Endothelial cell of umbilical vein (primary cell): ENCODE data around the gene MRPS34. TPM values are rescaled to one million over a fixed set of nuclear protein-coding genes. Genes with fewer than 3 reads are reported as not detected.

Source experiments
- BruUV-seq: library from RNA; stranded (reverse); fragments of 400-500 nt; replicated peaks from 2 replicates; lab custom pipeline; 2021; lab: Mats Ljungman, UMichigan
- CTCF ChIA-PET: fragments of 300-600, 350-600 bp; sonication (Branson Sonifier 250); formaldehyde crosslinking; loops from one replicate; lab custom pipeline; 2021; ENCODE audit warnings: antibody characterized with exemption, inconsistent platforms; lab: Charles Lee
- POLR2A ChIA-PET: fragments of 300-600, 350-600 bp; sonication (Branson Sonifier 250); formaldehyde crosslinking; loops from one replicate; lab custom pipeline; 2021; ENCODE audit warnings: antibody characterized with exemption, inconsistent platforms; lab: Charles Lee
- DNase-seq: peaks from one replicate; pipeline ENCODE4 v3.0.0-alpha.2; 2011; ENCODE audit warnings: low read depth, low spot score
- FAIRE-seq: peaks from 2 replicates; lab custom pipeline; 2011; peaks lifted over from hg19 to GRCh38; lab: Jason Lieb, UNC
- H2AFZ ChIP-seq: 2 replicates; pipeline ENCODE4 v1.6.0; 2012; ENCODE audit warnings: low read depth, low read length, control low read depth, inconsistent platforms
- H3K27ac ChIP-seq: 2 replicates; pipeline ENCODE4 v1.5.1; 2011; ENCODE audit warnings: low read depth, mild to moderate bottlenecking, control low read depth, low read length, moderate library complexity; ENCODE audit not compliant: insufficient read depth
- H3K27me3 ChIP-seq, 2 experiments: 2 replicates each; pipeline versions ENCODE4 v1.6.0 to v1.6.1; 2011; ENCODE audit warnings: low read length in 2 of 2, mixed read lengths in 1 of 2; ENCODE audit not compliant: control insufficient read depth in 2 of 2, insufficient read depth in 2 of 2
- H3K36me3 ChIP-seq, 2 experiments: 2 replicates in 1 of 2; 3 replicates in 1 of 2; pipeline ENCODE4 v1.5.1; 2011; ENCODE audit warnings: low read length in 2 of 2, mild to moderate bottlenecking in 1 of 2, moderate library complexity in 1 of 2; ENCODE audit not compliant: control insufficient read depth in 2 of 2, insufficient read depth in 2 of 2; ENCODE audit errors: extremely low read depth in 1 of 2
- H3K4me1 ChIP-seq: 3 replicates; pipeline ENCODE4 v1.5.1; 2011; ENCODE audit warnings: mild to moderate bottlenecking, low read length; ENCODE audit not compliant: control insufficient read depth, insufficient read depth; ENCODE audit errors: extremely low read depth
- H3K4me2 ChIP-seq: 2 replicates; pipeline ENCODE4 v1.6.1; 2011; ENCODE audit warnings: low read length, control low read depth, mixed read lengths; ENCODE audit not compliant: insufficient read depth
- H3K4me3 ChIP-seq, 3 experiments: fragments of 200-600 bp in 1 of 3; sonication (generic), shearing (Covaris generic) in 1 of 3; replicated peaks in 1 of 3; 2 replicates each; pipeline ENCODE4 v1.5.1; 2011 to 2016; ENCODE audit warnings: control low read depth in 3 of 3, low read length in 3 of 3, mild to moderate bottlenecking in 2 of 3, inconsistent platforms in 1 of 3, low read depth in 1 of 3, moderate library complexity in 1 of 3; ENCODE audit not compliant: insufficient read depth in 1 of 3
- H3K79me2 ChIP-seq: 2 replicates; pipeline ENCODE4 v1.6.0; 2012; ENCODE audit warnings: low read length, inconsistent platforms; ENCODE audit not compliant: control insufficient read depth, insufficient read depth
- H3K9ac ChIP-seq: replicated peaks from 2 replicates; pipeline ENCODE3; 2011; ENCODE audit warnings: low read length, control low read depth; ENCODE audit not compliant: insufficient read depth; ENCODE audit errors: extremely low read depth
- H3K9me1 ChIP-seq: replicated peaks from 3 replicates; pipeline ENCODE4 v1.6.0; 2011; ENCODE audit warnings: mild to moderate bottlenecking, low read length; ENCODE audit not compliant: control insufficient read depth, insufficient read depth; ENCODE audit errors: extremely low read depth
- H3K9me3 ChIP-seq: replicated peaks from 2 replicates; pipeline ENCODE4 v1.5.1; 2012; ENCODE audit warnings: low read length, inconsistent platforms; ENCODE audit not compliant: control insufficient read depth, insufficient read depth
- H4K20me1 ChIP-seq: replicated peaks from 2 replicates; pipeline ENCODE3; 2011; ENCODE audit warnings: mild to moderate bottlenecking, low read length; ENCODE audit not compliant: control insufficient read depth, insufficient read depth; ENCODE audit errors: extremely low read depth
- EZH2 ChIP-seq: IDR thresholded peaks from 2 replicates; pipeline ENCODE4 v1.6.1; 2012; ENCODE audit warnings: borderline replicate concordance, low read depth, mild to moderate bottlenecking, moderate library complexity, low read length, inconsistent platforms; ENCODE audit not compliant: severe bottlenecking
- FOS ChIP-seq: IDR thresholded peaks from 2 replicates; pipeline ENCODE4 v1.6.1; 2011; ENCODE audit warnings: mild to moderate bottlenecking, low read length, moderate library complexity, borderline replicate concordance; ENCODE audit not compliant: insufficient read depth
- GATA2 ChIP-seq: IDR thresholded peaks from 2 replicates; pipeline ENCODE4 v1.7.0; 2011; ENCODE audit warnings: low read depth, mild to moderate bottlenecking, moderate library complexity, mixed read lengths, low read length; ENCODE audit not compliant: insufficient read length, insufficient read depth
- JUN ChIP-seq: IDR thresholded peaks from 2 replicates; pipeline ENCODE4 v1.6.1; 2011; ENCODE audit warnings: borderline replicate concordance, low read depth; ENCODE audit not compliant: insufficient read length, insufficient read depth
- MYC ChIP-seq: IDR thresholded peaks from one replicate; pipeline ENCODE4 v1.6.1; 2011; ENCODE audit warnings: mild to moderate bottlenecking, low read depth, low read length
- POLR2A ChIP-seq: IDR thresholded peaks from 2 replicates; pipeline ENCODE4 v1.6.1; 2012; ENCODE audit warnings: low read depth, mild to moderate bottlenecking, control low read depth, low read length
- POLR2AphosphoS5 ChIP-seq: IDR thresholded peaks from 2 replicates; pipeline ENCODE4 v1.6.1; 2012; ENCODE audit warnings: low read depth, mild to moderate bottlenecking, control low read depth, low read length, moderate library complexity; ENCODE audit not compliant: insufficient read depth
- dilution Hi-C: fragments of 300-500 bp; cut with MboI; formaldehyde crosslinking; loops from one replicate; pipeline ENCODE4 v1.15.0; 2019; ENCODE audit warnings: low sequenced_read_pairs; ENCODE audit not compliant: extremely low pct_ligation_motif_present
- intact Hi-C: fragments of 100-400 bp; cut with micrococcal nuclease; formaldehyde crosslinking; loops from one replicate; pipeline ENCODE4 v1.10.0; 2022
- polyA plus RNA-seq, 4 experiments: library from polyadenylated mRNA; depleted of rRNA in 3 of 4; stranded (reverse) in 3 of 4; unstranded in 1 of 4; fragments of >200 nt; gene quantifications; 2 replicates each; pipeline versions ENCODE4 v1.2.1 to v1.2.3, GENCODE V29; 2011 to 2012; ENCODE audit warnings: missing spikeins in 1 of 4
- total RNA-seq: library from RNA; stranded (reverse); gene quantifications from 2 replicates; pipeline ENCODE4 v1.2.3, GENCODE V29; 2021
- TF ChIP-seq, protein P1 (sequence below), 2 donors: IDR thresholded peaks; 1 replicate in 1 of 2; 2 replicates in 1 of 2; pipeline ENCODE4 v1.5.1; 2011; ENCODE audit warnings: low read length in 2 of 2, mild to moderate bottlenecking in 2 of 2, moderate library complexity in 2 of 2, control low read depth in 1 of 2, inconsistent platforms in 1 of 2, low read depth in 1 of 2; ENCODE audit not compliant: insufficient read depth in 1 of 2; ENCODE audit errors: extremely low read depth in 1 of 2
- TF ChIP-seq, protein P2 (sequence below): IDR thresholded peaks from 2 replicates; pipeline ENCODE4 v1.6.1; 2011; ENCODE audit not compliant: insufficient read depth, insufficient read length

Gene MRPS34
- total and polyA plus RNA-seq, 2 donors (not counting 3 experiments of a cell fraction or from before 2014, with no cell fraction given) = 82.1 to 102 TPM

DNA sequence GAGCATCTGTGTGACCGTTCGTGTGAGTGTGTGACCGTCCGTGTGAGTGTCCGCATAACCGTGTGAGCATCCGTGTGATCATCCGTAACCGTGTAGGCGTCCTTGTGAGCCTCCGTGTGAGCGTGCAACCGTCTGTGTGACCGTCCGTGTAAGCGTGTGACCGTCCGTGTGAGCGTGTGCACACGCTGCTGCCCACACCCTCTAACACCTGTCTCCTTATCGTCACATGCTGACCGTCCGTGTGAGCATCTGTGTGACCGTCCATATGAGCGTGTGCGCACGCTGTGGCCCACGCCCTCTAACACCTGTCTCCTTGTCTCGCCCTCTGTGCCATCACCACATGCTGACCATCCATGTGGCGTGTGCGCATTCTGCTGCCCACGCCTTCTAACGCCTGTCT, 32.7 kb downstream of the MRPS34 start:
- POLR2A ChIA-PET = no interaction called here
- no peak overlapping the region for H3K9ac ChIP-seq

More for the DNA sequence above, 32.7 kb downstream of the MRPS34 start:
- dilution Hi-C loops (no loop called here), intact Hi-C loops (no loop called here)
- Histone ChIP-seq H3K9me3 (no peaks in the 10 kb centered on the region), H3K27ac (no peak overlapping the region), H3K4me2 (no peak overlapping the region), H3K27me3 (no peaks in the 10 kb centered on the region), H3K4me1 (no peaks in the 10 kb centered on the region), H3K79me2 (no peaks in the 10 kb centered on the region), H2AFZ (no peak overlapping the region), H3K4me3 (no peak overlapping the region), H3K36me3 (peaks cover 0 to 25% of the 10 kb centered on the region in 2 experiments), H4K20me1 (no peaks in the 10 kb centered on the region), H3K9me1 (no peaks in the 10 kb centered on the region)
- CTCF ChIA-PET = no interaction called here
- TF ChIP-seq FOS = no peak
- TF ChIP-seq, protein P1, sequence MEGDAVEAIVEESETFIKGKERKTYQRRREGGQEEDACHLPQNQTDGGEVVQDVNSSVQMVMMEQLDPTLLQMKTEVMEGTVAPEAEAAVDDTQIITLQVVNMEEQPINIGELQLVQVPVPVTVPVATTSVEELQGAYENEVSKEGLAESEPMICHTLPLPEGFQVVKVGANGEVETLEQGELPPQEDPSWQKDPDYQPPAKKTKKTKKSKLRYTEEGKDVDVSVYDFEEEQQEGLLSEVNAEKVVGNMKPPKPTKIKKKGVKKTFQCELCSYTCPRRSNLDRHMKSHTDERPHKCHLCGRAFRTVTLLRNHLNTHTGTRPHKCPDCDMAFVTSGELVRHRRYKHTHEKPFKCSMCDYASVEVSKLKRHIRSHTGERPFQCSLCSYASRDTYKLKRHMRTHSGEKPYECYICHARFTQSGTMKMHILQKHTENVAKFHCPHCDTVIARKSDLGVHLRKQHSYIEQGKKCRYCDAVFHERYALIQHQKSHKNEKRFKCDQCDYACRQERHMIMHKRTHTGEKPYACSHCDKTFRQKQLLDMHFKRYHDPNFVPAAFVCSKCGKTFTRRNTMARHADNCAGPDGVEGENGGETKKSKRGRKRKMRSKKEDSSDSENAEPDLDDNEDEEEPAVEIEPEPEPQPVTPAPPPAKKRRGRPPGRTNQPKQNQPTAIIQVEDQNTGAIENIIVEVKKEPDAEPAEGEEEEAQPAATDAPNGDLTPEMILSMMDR (IDR thresholded peaks at IDR 0.05; ENCODE audit: extremely low read depth in 1 of 2, insufficient read depth in 1 of 2, low read depth in 1 of 2, low read length in 2 of 2) = no peak
- TF ChIP-seq EZH2 = no peak
- TF ChIP-seq POLR2A = no peak
- no peak for TF ChIP-seq POLR2AphosphoS5
- TF ChIP-seq GATA2 = no peak
- TF ChIP-seq JUN = no peak
- TF ChIP-seq MYC = no peak
- TF ChIP-seq, protein P2, sequence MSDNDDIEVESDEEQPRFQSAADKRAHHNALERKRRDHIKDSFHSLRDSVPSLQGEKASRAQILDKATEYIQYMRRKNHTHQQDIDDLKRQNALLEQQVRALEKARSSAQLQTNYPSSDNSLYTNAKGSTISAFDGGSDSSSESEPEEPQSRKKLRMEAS = no peak
- FAIRE-seq = no peak
- DNase-seq = no peak
- no TSS peak for BruUV-seq
